MCF 10A (cell line): ENCODE measurements around the gene ATP2C1. TPM values are rescaled to one million over a fixed set of nuclear protein-coding genes. Genes with fewer than 3 reads are reported as not detected.

Experiments used
- BruUV-seq: library from RNA; stranded (reverse); fragments of 400-500 nt; replicated peaks from 2 replicates; lab custom pipeline; 2021; lab: Mats Ljungman, UMichigan
- CTCF ChIA-PET: fragments of 300-600 bp; sonication (Branson Sonifier 250); formaldehyde crosslinking; extraction: SDS; loops from one replicate; lab custom pipeline; 2021; ENCODE audit warnings: antibody characterized with exemption, inconsistent platforms; lab: Yijun Ruan, JAX
- POLR2A ChIA-PET: fragments of 300-600, 350-650 bp; sonication (Branson Sonifier 250); formaldehyde crosslinking; extraction: SDS; loops from one replicate; lab custom pipeline; 2020; ENCODE audit warnings: antibody characterized with exemption, inconsistent platforms; lab: Yijun Ruan, JAX
- DNase-seq: peaks from one replicate; pipeline ENCODE4 v3.0.0-alpha.2; 2018; ENCODE audit not compliant: unreplicated experiment
- H3K27ac Mint-ChIP-seq: one replicate; pipeline ENCODE4 v1.8.0; 2022; ENCODE audit warnings: mild to moderate bottlenecking, low read depth, mixed read lengths; ENCODE audit not compliant: unreplicated experiment
- H3K27me3 Mint-ChIP-seq: one replicate; pipeline ENCODE4 v1.8.0; 2022; ENCODE audit warnings: mixed read lengths; ENCODE audit not compliant: insufficient read depth, unreplicated experiment
- H3K36me3 Mint-ChIP-seq: one replicate; pipeline ENCODE4 v1.8.0; 2022; ENCODE audit warnings: mild to moderate bottlenecking, moderate library complexity, mixed read lengths; ENCODE audit not compliant: insufficient read depth, unreplicated experiment
- H3K4me1 Mint-ChIP-seq: one replicate; pipeline ENCODE4 v1.8.0; 2022; ENCODE audit warnings: mixed read lengths; ENCODE audit not compliant: insufficient read depth, unreplicated experiment
- H3K4me3 Mint-ChIP-seq: one replicate; pipeline ENCODE4 v1.8.0; 2022; ENCODE audit warnings: mild to moderate bottlenecking, moderate library complexity, mixed read lengths; ENCODE audit not compliant: unreplicated experiment
- H3K9me3 Mint-ChIP-seq: one replicate; pipeline ENCODE4 v1.8.0; 2022; ENCODE audit warnings: mixed read lengths; ENCODE audit not compliant: unreplicated experiment
- intact Hi-C: fragments of 100-400 bp; cut with micrococcal nuclease; formaldehyde crosslinking; loops from 2 replicates; pipeline ENCODE4 v1.14.1; 2022
- total RNA-seq: library from RNA; stranded (reverse); gene quantifications from 2 replicates; pipeline ENCODE4 v1.2.3, GENCODE V29; 2022
- TF ChIP-seq, protein P1 (sequence below): fragments of 200-600 bp; IDR thresholded peaks from one replicate; pipeline ENCODE4 v1.8.0; 2022; ENCODE audit warnings: antibody characterized with exemption, mild to moderate bottlenecking; ENCODE audit not compliant: unreplicated experiment

The ATP2C1 gene
- total RNA-seq, 1 experiment from 2014 or later: 52.7 TPM

DNA sequence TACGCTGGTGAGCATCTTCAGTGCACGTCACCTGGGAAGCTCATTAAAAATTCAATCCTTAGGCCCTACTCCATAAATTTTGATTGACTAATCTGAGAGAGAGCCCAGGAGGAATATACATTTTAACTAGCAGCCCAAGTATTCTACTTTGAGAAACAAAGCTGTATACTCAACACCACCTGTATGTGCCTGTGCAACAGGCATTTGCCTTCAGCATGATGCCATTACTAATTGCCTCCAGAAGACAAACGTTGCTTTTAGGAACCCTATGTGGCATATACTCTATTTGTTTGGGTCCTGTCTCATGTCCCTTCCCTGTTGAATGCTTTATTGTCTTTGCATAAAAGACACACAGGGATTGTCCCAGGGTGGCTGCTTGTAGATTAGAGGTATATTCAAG is 125.1 kb downstream of the ATP2C1 start:
- BruUV-seq: no TSS peak
- H3K9me3 Mint-ChIP-seq: no peaks in the 10 kb centered on the region
- H3K27me3 Mint-ChIP-seq: no peaks in the 10 kb centered on the region
- intact Hi-C loops: no loop called here
- no peaks in the 10 kb centered on the region for H3K4me1 Mint-ChIP-seq
- ChIA-PET CTCF (interaction anchor here (0.5 to 0.6 kb wide), 2 partner anchors 985 to 1665 kb away, joined by 3 to 4 read pairs; no protein-coding TSS in a partner anchor), POLR2A (interaction anchor here (0.6 to 1.2 kb wide), 3 partner anchors 8 to 1654 kb away, joined by 3 to 6 read pairs (median 3); partner anchors contain the start of genes ASTE1, ATP2C1 and NEK11)
- peaks cover 42% of the 10 kb centered on the region for H3K36me3 Mint-ChIP-seq
- H3K4me3 Mint-ChIP-seq: no peak overlapping the region
- TF ChIP-seq, protein P1, sequence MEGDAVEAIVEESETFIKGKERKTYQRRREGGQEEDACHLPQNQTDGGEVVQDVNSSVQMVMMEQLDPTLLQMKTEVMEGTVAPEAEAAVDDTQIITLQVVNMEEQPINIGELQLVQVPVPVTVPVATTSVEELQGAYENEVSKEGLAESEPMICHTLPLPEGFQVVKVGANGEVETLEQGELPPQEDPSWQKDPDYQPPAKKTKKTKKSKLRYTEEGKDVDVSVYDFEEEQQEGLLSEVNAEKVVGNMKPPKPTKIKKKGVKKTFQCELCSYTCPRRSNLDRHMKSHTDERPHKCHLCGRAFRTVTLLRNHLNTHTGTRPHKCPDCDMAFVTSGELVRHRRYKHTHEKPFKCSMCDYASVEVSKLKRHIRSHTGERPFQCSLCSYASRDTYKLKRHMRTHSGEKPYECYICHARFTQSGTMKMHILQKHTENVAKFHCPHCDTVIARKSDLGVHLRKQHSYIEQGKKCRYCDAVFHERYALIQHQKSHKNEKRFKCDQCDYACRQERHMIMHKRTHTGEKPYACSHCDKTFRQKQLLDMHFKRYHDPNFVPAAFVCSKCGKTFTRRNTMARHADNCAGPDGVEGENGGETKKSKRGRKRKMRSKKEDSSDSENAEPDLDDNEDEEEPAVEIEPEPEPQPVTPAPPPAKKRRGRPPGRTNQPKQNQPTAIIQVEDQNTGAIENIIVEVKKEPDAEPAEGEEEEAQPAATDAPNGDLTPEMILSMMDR: no peak
- no peak for DNase-seq
- no peak overlapping the region for H3K27ac Mint-ChIP-seq

DNA sequence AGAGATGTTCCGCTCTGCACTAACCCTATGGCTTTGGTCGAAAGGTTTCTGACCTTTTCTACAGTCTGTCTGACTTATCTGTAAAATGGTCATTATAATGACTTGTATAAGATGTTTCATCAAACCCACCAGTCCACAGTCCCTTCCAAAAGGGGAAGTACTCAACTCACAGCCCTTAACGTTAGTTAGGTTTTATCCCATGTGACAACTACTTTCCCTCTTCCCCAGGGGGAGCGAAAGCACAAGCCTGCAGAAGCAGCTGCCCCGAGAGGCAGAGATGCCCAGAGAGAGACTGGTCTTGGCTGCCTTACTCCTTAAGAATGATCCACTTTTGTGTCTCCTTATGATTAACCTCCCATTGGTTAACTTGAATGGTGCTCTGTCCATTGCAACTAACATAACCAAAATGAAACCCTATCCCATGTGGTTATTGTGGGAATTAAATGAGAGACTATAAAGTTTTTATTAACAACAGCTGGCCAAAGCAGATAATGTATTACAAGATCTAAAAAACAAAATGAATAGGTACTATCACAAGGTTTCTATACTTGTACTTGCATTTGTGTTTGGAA is 126.3 kb downstream of the ATP2C1 start:
- Mint-ChIP-seq H3K27me3 (no peaks in the 10 kb centered on the region), H3K9me3 (no peaks in the 10 kb centered on the region), H3K4me1 (no peaks in the 10 kb centered on the region), H3K27ac (no peak overlapping the region), H3K36me3 (peaks cover 41% of the 10 kb centered on the region), H3K4me3 (no peak overlapping the region)
- TF ChIP-seq, protein P1: no peak
- intact Hi-C loops: no loop called here
- DNase-seq: no peak
- no TSS peak for BruUV-seq
- CTCF ChIA-PET: interaction anchor here (0.6 to 1.8 kb wide), 2 partner anchors 74 to 1110 kb away, joined by 3 to 4 read pairs; no protein-coding TSS in a partner anchor
- POLR2A ChIA-PET: interaction anchor here (0.6 to 1.2 kb wide), 2 partner anchors 126 to 834 kb away, joined by 3 read pairs; partner anchors contain the start of gene ATP2C1

DNA sequence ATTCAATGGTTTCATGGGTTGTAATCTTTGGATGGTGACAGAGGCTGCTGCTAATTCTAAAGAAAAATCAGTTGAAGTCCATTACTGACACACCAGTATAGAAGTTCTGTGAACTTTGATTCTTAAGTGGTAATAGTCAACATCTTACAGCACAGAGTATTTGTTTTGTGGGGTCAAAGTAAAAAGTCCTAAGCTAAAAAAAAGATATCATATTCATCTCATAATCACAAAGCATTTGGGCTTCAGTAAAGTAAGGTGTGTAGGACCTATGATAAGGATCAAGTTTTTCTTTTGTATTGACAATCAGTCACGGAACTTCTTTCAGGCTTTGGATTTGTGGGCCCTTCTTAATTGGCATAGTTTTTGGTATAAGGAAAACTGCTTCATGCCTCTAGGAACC is 131.7 kb downstream of the ATP2C1 start:
- H3K36me3 Mint-ChIP-seq: peaks cover 31% of the 10 kb centered on the region
- H3K27me3 Mint-ChIP-seq: no peaks in the 10 kb centered on the region
- CTCF ChIA-PET: interaction anchor here (0.6 to 1.0 kb wide), 4 partner anchors 8 to 488 kb away, joined by 3 to 4 read pairs (median 4); no protein-coding TSS in a partner anchor
- no peak for DNase-seq
- H3K4me3 Mint-ChIP-seq: peak overlapping the region; percentile 90
- H3K27ac Mint-ChIP-seq: no peak overlapping the region
- BruUV-seq: no TSS peak
- peaks cover 8% of the 10 kb centered on the region for H3K4me1 Mint-ChIP-seq
- intact Hi-C loops: no loop called here
- H3K9me3 Mint-ChIP-seq: no peaks in the 10 kb centered on the region
- POLR2A ChIA-PET: interaction anchor here (1.1 to 3.6 kb wide), 7 partner anchors 10 to 267 kb away, joined by 3 to 18 read pairs (median 3); partner anchors contain the start of gene ATP2C1
- TF ChIP-seq, protein P1: no peak

DNA sequence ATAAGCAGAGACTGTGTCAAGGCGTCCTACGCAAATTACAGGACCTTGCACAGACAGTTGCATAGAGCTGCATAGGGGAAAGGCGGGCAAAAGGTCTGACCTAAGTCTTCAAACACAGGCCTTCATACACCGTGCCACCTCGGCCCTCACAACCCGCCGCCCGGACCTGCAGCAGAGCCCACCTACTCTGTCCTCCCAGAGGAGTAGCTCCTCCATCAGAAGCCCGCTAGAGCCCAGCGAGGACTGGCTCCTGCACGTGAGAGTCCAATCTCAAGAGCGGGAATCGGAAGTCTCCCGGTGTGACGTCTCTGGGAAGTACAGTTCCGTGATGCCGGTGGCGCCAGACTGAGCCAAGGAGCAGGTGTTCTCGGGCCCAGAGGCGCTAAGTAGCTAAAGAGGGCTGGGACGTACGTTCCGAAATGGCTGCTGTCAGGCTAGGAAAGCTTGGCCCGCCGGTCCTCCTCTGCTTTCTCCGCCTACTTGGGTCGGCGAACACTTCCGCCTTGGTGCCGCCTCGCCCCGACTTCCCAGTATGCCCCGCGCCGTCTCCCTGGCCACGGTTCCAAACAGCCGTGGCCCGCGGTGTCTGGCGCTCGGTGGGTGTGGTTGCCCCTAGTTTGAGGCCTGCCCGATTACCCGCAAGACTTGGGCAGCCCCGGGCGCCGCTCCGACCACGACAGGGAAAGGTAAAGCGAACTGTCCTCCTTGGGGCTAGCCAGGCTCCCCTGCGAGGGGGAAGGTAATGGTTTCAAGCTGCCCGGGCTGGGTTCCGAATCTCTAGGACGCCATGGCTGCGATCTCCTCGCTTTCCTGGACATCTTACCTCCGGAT is 132.7 kb downstream of the ATP2C1 start, which contains the start of the genes ASTE1 and NEK11:
ASTE1 (minus strand) TSS at position 505 of the 831 bp plus-strand sequence. CDS start 1,519 bp downstream, outside the sequence.
NEK11 (plus strand) TSS at position 557 of the 831 bp plus-strand sequence. CDS start 2,832 bp downstream, outside the sequence.
- intact Hi-C loops: loop anchor here (2.0 kb wide), 3 partner anchors 134 to 476 kb away; partner anchors contain the start of gene MRPL3
- TSS peak; percentile 68 for BruUV-seq
- Mint-ChIP-seq H3K36me3 (peaks cover 41% of the 10 kb centered on the region), H3K9me3 (no peaks in the 10 kb centered on the region), H3K4me1 (peaks cover 8% of the 10 kb centered on the region), H3K27ac (peak within 1 kb of the TSS; percentile 99), H3K4me3 (peak within 1 kb of the TSS; percentile 90), H3K27me3 (no peaks in the 10 kb centered on the region)
- TF ChIP-seq, protein P1: no peak
- DNase-seq: peak; percentile 85
- ChIA-PET POLR2A (interaction anchor here (0.8 to 3.6 kb wide), 18 partner anchors 8 to 475 kb away, joined by 3 to 20 read pairs (median 4); partner anchors contain the start of genes ATP2C1, NUDT16 and PIK3R4), CTCF (interaction anchor here (0.5 to 1.0 kb wide), 5 partner anchors 9 to 422 kb away, joined by 3 to 4 read pairs (median 3); no protein-coding TSS in a partner anchor)
